ENCODE results near the gene EQTN. TPM values are rescaled to one million over a fixed set of nuclear protein-coding genes. Genes with fewer than 3 reads are reported as not detected.
A peak's percentile ranks its signal among the peaks of the same experiment; 100 is the strongest.

EQTN gene
- not detected for total RNA-seq
- polyA plus RNA-seq (2013, experiment 1 of 2), result not detected
- polyA plus RNA-seq (2013, experiment 2 of 2), result 0.50 TPM
- long read RNA-seq, experiment 1, result 0 reads
- long read RNA-seq, experiment 2, result 0 reads
- long read RNA-seq, experiment 3, result 0 reads
- long read RNA-seq, experiment 4, result 0 reads

DNA sequence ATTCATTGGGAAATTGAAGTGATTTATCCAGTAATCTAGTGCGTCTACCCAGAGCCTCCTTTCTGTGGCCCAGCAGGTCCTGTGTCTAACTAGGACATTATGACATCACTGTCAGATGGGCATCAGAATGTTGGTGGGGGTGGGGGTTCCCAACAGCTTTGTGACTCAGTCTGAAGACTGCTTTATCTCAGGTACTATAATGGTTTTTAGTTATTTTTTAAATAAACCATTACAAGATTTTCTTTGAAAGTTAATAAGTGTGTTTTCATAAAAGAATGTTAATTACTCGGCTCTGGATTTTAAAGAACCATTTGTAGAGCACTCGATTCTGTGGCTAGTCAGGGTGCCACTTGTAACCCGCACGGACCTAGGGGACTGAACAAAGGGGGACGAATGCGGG lies at the start of gene EQTN:
TSS of gene EQTN (minus strand) at position 101 of the 400 bp plus-strand sequence. CDS start at position 6, 95 bp downstream.
- H3K4me3 Mint-ChIP-seq, result no peak within 1 kb of the TSS
- no peak within 1 kb of the TSS for H3K27ac ChIP-seq (ENCODE audit: low read depth, low read length)
- no peak within 1 kb of the TSS for H3K4me3 ChIP-seq (ENCODE audit: low read length)
- 80 to 81% methylated on average over 4 to 7 of the region's 7 CpGs for WGBS, 2 experiments (ENCODE audit: insufficient coverage in 1 of 2, insufficient read length in 1 of 2)
- no peak for DNase-seq
- no peaks in the 10 kb centered on the region for H3K36me3 ChIP-seq (ENCODE audit: control insufficient read depth, insufficient read depth, low read length)
- no peaks in the 10 kb centered on the region for H3K4me1 Mint-ChIP-seq
- no peaks in the 10 kb centered on the region for H3K9me3 Mint-ChIP-seq
- H3K27me3 Mint-ChIP-seq (ENCODE audit: insufficient read depth), result peaks cover 6% of the 10 kb centered on the region
- no peaks in the 10 kb centered on the region for H3K36me3 Mint-ChIP-seq (ENCODE audit: low read depth)
- no peak within 1 kb of the TSS for H3K9ac ChIP-seq (ENCODE audit: extremely low read depth, low read length, poor library complexity, severe bottlenecking)
- no peaks in the 10 kb centered on the region for H3K27me3 ChIP-seq (ENCODE audit: control insufficient read depth, insufficient read depth, low read length, poor library complexity, severe bottlenecking)
- H3K9me3 ChIP-seq (ENCODE audit: control insufficient read depth, low read length), result no peaks in the 10 kb centered on the region
- no peak within 1 kb of the TSS for H3K27ac Mint-ChIP-seq
- no peaks in the 10 kb centered on the region for H3K4me1 ChIP-seq (ENCODE audit: control insufficient read depth, insufficient read depth, low read length)
- TF ChIP-seq, protein P1, sequence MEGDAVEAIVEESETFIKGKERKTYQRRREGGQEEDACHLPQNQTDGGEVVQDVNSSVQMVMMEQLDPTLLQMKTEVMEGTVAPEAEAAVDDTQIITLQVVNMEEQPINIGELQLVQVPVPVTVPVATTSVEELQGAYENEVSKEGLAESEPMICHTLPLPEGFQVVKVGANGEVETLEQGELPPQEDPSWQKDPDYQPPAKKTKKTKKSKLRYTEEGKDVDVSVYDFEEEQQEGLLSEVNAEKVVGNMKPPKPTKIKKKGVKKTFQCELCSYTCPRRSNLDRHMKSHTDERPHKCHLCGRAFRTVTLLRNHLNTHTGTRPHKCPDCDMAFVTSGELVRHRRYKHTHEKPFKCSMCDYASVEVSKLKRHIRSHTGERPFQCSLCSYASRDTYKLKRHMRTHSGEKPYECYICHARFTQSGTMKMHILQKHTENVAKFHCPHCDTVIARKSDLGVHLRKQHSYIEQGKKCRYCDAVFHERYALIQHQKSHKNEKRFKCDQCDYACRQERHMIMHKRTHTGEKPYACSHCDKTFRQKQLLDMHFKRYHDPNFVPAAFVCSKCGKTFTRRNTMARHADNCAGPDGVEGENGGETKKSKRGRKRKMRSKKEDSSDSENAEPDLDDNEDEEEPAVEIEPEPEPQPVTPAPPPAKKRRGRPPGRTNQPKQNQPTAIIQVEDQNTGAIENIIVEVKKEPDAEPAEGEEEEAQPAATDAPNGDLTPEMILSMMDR (conservative IDR thresholded peaks at IDR 0.05), result no peak

DNA sequence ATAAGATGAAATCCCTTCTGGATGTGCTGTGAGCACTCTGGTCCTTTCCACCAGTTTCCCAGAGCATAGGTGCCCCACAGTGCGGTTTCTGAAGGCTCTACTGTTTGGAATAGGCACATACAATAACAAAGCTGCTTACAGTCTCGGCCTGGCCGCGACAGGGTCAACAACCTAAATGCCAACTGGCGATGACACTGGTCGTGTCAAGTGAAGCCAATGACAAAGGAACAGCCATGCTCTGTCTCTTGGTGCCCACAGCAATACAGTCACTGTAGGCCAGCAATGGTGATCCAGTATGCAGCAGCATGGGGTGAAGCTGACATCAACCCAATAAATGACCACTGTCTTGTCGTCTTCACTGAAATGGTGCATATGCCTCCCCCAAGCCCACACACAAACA lies 47.8 kb upstream of the EQTN start:
- H3K36me3 ChIP-seq (ENCODE audit: control insufficient read depth, insufficient read depth, low read length), result no peaks in the 10 kb centered on the region
- H3K4me3 ChIP-seq (ENCODE audit: low read length), result no peak overlapping the region
- H3K27me3 ChIP-seq (ENCODE audit: control insufficient read depth, insufficient read depth, low read length, poor library complexity, severe bottlenecking), result no peaks in the 10 kb centered on the region
- Mint-ChIP-seq H3K36me3 (ENCODE audit: low read depth) (no peaks in the 10 kb centered on the region), H3K4me3 (no peak overlapping the region), H3K9me3 (peaks cover 7% of the 10 kb centered on the region), H3K4me1 (peaks cover 6% of the 10 kb centered on the region), H3K27me3 (ENCODE audit: insufficient read depth) (peaks cover 5% of the 10 kb centered on the region), H3K27ac (no peak overlapping the region)
- no peak overlapping the region for H3K27ac ChIP-seq (ENCODE audit: low read depth, low read length)
- 92 to 96% methylated on average over 7 of the region's 7 CpGs for WGBS, 2 experiments (ENCODE audit: insufficient coverage in 1 of 2, insufficient read length in 1 of 2)
- no peak for DNase-seq
- TF ChIP-seq, protein P1 (conservative IDR thresholded peaks at IDR 0.05), result no peak
- no peaks in the 10 kb centered on the region for H3K4me1 ChIP-seq (ENCODE audit: control insufficient read depth, insufficient read depth, low read length)
- H3K9ac ChIP-seq (ENCODE audit: extremely low read depth, low read length, poor library complexity, severe bottlenecking), result no peak overlapping the region
- no peaks in the 10 kb centered on the region for H3K9me3 ChIP-seq (ENCODE audit: control insufficient read depth, low read length)

DNA sequence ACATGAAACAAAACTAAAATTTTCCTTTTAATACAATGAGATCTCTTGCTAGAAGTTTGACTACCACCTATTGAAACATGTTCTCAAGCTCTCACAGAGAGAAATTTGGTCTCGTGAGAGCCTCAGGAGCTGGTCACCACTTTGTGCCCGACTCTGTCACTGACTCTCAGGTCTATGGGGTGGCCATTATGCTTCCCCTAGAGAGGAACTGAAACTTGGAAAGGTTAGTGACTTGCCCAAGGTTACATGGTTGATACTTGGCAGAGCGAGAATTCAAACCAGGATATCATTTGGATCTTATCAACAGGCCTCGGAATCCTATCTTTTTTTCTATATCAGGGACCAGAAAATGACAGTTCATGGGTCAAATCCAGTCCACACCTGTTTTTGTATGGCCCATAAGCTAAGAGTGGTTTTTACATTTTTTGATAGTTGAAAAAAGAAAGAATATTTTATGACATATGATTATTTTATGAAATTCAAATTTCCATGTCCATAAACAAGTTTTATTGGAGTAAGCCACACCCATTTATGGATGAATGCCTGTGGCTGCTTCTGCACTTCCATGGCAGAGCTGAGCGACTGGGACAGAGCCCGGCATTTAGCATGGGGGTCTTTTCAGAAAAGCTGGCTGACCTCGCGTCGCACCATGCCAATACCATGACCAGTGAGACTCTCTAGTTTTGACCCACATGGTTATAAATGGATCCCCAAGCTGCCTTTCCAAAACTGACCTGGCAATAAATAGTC lies 44.8 kb upstream of the EQTN start:
- H3K36me3 ChIP-seq (ENCODE audit: control insufficient read depth, insufficient read depth, low read length), result no peaks in the 10 kb centered on the region
- Mint-ChIP-seq H3K9me3 (peaks cover 7% of the 10 kb centered on the region), H3K27ac (no peak overlapping the region), H3K36me3 (ENCODE audit: low read depth) (no peaks in the 10 kb centered on the region), H3K27me3 (ENCODE audit: insufficient read depth) (peaks cover 2% of the 10 kb centered on the region), H3K4me1 (no peaks in the 10 kb centered on the region), H3K4me3 (no peak overlapping the region)
- no peak overlapping the region for H3K4me3 ChIP-seq (ENCODE audit: low read length)
- no peaks in the 10 kb centered on the region for H3K9me3 ChIP-seq (ENCODE audit: control insufficient read depth, low read length)
- H3K27ac ChIP-seq (ENCODE audit: low read depth, low read length), result peak overlapping the region; percentile 72
- H3K9ac ChIP-seq (ENCODE audit: extremely low read depth, low read length, poor library complexity, severe bottlenecking), result no peak overlapping the region
- WGBS, 2 experiments (ENCODE audit: insufficient coverage in 1 of 2, insufficient read length in 1 of 2), result 93 to 100% methylated on average over 7 to 9 of the region's 9 CpGs
- TF ChIP-seq, protein P1 (conservative IDR thresholded peaks at IDR 0.05), result no peak
- no peaks in the 10 kb centered on the region for H3K27me3 ChIP-seq (ENCODE audit: control insufficient read depth, insufficient read depth, low read length, poor library complexity, severe bottlenecking)
- DNase-seq, result no peak
- H3K4me1 ChIP-seq (ENCODE audit: control insufficient read depth, insufficient read depth, low read length), result no peaks in the 10 kb centered on the region

All from endodermal cell (in vitro differentiated cells).